NCI-H1092 treated with DMSO at 0.1 percent for 48 hours (cell line): ENCODE results near the gene SMTNL1.
A peak's percentile ranks its signal among the peaks of the same experiment; 100 is the strongest.

Source experiments
- DNase-seq: peaks from one replicate; lab custom pipeline; 2025; lab: John Stamatoyannopoulos, UW

Gene SMTNL1

GRCh38 chr11:57546451-57546850, 9.1 kb downstream of the SMTNL1 start:
- no peak for DNase-seq

GRCh38 chr11:57546869-57547475, 9.6 kb downstream of the SMTNL1 start:
- no peak for DNase-seq

- no peak for DNase-seq
Observed at GRCh38 chr11:57547854-57548377, 10.5 kb downstream of the SMTNL1 start.

GRCh38 chr11:57549983-57550382, 12.6 kb downstream of the SMTNL1 start:
- no peak for DNase-seq

- DNase-seq: no peak
Observed at GRCh38 chr11:57551941-57552340, 14.5 kb downstream of the SMTNL1 start.

- no peak for DNase-seq
Observed at GRCh38 chr11:57552479-57552878, 15.1 kb downstream of the SMTNL1 start.

- DNase-seq: no peak
Observed at GRCh38 chr11:57555393-57555792, 18.0 kb downstream of the SMTNL1 start.

- no peak for DNase-seq
Observed at GRCh38 chr11:57556041-57556440, 18.6 kb downstream of the SMTNL1 start.

GRCh38 chr11:57560146-57560545, 22.8 kb downstream of the SMTNL1 start:
- no peak for DNase-seq

GRCh38 chr11:57562596-57562995, 25.2 kb downstream of the SMTNL1 start:
- DNase-seq: peak; percentile 3

GRCh38 chr11:57566005-57566904, 28.9 kb downstream of the SMTNL1 start:
- no peak for DNase-seq

- peak; percentile 31 for DNase-seq
Observed at GRCh38 chr11:57566905-57567514, 29.6 kb downstream of the SMTNL1 start.

GRCh38 chr11:57567515-57568329, 30.3 kb downstream of the SMTNL1 start, which contains the start of gene UBE2L6:
TSS of gene UBE2L6 (minus strand) at chr11:57567672. CDS start at chr11:57567611, 61 bp downstream.
- DNase-seq: peak; percentile 71

- DNase-seq: no peak
Observed at GRCh38 chr11:57568330-57568766, 31.0 kb downstream of the SMTNL1 start.

- no peak for DNase-seq
Observed at GRCh38 chr11:57571606-57572005, 34.2 kb downstream of the SMTNL1 start.

- no peak for DNase-seq
Observed at GRCh38 chr11:57574061-57574460, 36.7 kb downstream of the SMTNL1 start.

- DNase-seq: no peak
Observed at GRCh38 chr11:57584341-57584740, 46.9 kb downstream of the SMTNL1 start.

- DNase-seq: no peak
Observed at GRCh38 chr11:57585301-57585700, 47.9 kb downstream of the SMTNL1 start.

GRCh38 chr11:57586711-57587245, 49.4 kb downstream of the SMTNL1 start:
- no peak for DNase-seq

GRCh38 chr11:57588046-57588710, 50.8 kb downstream of the SMTNL1 start:
- no peak for DNase-seq
